Amygdala (tissue), 56 donors: ENCODE measurements around the gene CFAP97D2.
"Not testable (repeated sequence)": the region's sequence is repeated elsewhere in the genome, so short reads cannot be mapped to it uniquely, and the experiment has no call there.

Experiments
- DNase-seq, 56 donors: peaks; one replicate each; lab custom pipeline; 2025; lab: John Stamatoyannopoulos, UW

The CFAP97D2 gene

DNA sequence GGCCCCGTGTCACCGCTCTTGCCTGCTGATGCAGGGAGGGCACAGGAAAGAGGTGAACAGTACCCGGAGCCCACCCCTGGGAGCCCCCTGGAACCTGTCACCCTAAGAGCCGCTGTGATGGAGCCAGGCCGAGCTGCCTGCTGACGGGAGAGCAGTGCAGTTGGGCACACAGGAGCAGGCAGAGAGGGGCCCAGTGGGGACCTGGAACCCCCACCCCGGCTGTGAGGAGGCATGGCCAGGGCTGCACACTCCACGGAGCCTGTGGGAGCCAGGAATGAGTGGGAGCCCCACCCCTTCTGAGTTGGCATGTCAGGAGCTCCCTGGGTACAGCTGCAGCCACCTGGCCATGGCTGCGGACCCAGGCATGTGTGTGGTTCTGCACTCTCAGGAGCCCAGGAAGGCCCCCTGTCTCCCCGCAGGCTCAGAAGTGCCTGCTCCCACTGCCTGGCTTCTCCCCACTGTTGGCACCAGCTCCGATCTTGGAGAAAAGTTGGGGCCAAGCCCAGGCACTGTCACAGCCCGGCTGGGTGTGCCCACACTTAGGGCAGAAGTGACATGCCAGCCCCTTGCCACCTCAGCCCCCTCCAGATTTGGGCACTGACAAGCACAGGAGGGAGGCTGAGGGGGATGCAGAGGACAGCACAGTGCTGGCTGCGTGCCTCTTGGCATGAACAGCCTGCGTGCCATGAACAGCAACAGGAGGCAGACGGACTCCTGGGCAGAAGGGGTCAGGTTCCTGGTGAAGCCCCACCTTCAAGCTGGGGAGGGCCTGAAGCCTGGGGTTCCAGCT, 6.3 kb downstream of the CFAP97D2 start:
- DNase-seq, result no peak

DNA sequence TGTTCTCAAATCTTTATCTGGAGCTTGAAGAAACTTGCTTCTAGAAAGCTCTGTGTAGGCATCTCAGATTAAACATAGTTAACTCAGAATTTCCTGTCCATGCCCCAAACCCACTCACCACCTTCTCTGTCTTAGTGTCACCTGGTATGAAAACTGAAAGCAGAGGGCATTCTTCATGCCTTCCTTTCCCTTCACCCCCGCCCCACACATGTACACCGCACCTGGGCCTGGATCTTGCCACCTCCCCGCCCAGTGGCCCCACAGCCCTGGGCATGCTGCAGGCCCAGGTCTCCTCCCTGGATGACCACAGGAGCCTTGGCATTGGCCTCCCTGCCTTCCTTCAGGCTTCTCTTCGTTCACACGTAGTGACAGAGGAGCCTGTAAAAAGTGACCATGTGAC, 15.8 kb downstream of the CFAP97D2 start:
- DNase-seq, result no peak

DNA sequence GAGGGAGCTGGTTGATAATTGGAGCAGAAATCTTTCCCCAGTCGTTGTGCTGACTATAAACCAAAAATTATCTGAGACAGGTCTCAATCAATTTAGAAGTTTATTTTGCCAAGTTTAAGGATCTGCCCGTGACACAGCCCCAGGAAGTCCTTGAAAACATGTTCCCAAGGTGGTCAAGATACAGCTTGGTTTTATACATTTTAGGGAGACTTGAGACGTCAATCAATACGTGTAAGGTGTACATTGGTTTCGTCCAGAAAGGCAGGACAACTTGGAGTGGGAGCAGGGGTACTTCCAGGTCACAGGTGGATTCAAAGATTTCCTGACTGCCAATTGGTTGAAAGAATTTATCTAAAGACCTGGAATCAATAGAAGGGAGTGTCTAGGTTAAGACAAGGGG, 17.6 kb downstream of the CFAP97D2 start:
- DNase-seq, result no peak

DNA sequence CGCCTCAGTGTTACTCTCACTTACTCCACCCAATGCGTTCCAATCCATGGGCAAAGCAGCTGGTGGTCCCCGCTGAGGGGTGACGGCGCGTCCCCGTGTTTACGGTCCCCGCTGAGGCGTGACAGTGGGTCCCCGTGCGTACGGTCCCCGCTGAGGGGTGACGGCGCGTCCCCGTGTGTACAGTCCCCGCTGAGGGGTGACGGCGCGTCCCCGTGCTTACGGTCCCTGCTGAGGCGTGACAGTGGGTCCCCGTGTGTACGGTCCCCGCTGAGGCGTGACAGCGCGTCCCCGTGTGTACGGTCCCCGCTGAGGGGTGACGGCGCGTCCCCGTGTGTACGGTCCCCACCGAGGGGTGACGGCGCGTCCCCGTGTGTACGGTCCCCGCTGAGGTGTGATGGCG, 19.5 kb downstream of the CFAP97D2 start:
- DNase-seq, result no peak

DNA sequence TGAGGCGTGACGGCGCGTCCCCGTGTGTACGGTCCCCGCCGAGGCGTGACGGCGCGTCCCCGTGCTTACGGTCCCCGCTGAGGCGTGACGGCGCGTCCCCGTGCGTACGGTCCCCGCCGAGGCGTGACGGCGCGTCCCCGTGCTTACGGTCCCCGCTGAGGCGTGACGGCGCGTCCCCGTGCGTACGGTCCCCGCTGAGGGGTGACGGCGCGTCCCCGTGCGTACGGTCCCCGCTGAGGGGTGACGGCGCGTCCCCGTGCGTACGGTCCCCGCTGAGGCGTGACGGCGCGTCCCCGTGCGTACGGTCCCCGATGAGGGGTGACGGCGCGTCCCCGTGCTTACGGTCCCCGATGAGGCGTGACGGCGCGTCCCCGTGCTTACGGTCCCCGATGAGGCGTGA, 20.5 kb downstream of the CFAP97D2 start:
- not testable (repeated sequence) for DNase-seq

DNA sequence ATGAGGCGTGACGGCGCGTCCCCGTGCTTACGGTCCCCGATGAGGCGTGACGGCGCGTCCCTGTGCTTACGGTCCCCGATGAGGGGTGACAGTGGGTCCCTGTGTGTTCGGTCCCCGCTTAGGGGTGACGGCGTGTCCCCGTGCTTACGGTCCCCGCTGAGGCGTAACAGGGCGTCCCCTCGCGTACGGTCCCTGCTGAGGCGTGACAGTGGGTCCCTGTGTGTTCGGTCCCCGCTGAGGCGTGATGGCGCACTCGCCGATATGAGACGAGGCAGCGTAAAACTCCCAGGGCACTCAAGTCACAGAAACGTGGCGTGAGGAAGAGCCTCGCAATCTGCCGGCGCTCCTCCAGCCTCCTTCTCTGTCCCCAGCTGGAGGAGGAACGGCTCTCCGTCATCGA, 20.9 kb downstream of the CFAP97D2 start:
- DNase-seq, result no peak

GRCh38 chr13:114200399-114200911, 21.4 kb downstream of the CFAP97D2 start:
- no peak for DNase-seq

DNA sequence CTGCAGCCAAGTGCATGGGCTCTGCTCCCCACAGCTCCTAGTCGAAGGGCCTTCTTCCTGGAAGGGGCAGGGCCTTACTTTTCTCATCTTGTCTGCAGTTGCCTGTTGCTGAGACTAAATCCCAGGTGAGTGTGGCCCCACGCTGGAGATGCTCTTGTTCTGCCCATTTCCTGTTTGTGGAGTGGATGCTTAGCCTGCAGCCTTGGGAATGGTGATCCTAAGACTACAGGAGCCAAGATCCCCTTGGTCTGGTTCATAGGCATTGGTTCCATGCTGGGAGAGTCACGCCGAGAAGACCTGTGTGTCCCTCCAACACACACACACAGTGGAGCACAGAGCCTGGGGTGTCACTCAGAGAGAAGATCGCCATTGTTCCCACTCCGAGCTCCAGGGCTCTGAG, 23.5 kb downstream of the CFAP97D2 start:
- DNase-seq, result no peak

- DNase-seq, result no peak
These were observed 24.5 kb downstream of the CFAP97D2 start for GRCh38 chr13:114203536-114203935.

DNA sequence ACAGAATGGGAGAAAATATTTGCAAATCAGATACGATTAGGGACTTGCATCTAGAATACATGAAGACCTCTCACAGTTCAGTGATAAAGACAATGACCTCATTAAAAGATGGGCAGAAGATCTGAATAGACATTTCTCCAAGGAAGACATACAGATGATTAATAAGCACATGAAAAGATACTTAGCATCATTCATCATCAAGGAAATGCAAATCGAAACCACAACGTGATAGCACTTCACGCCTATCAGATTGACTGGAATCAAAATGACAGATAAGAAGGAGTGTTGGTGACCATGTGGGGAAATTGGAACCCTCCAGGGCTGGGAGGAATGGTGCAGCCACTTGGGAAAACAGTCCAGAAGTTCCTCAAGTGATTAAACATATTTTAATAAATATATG, 25.8 kb downstream of the CFAP97D2 start:
- no peak for DNase-seq

DNA sequence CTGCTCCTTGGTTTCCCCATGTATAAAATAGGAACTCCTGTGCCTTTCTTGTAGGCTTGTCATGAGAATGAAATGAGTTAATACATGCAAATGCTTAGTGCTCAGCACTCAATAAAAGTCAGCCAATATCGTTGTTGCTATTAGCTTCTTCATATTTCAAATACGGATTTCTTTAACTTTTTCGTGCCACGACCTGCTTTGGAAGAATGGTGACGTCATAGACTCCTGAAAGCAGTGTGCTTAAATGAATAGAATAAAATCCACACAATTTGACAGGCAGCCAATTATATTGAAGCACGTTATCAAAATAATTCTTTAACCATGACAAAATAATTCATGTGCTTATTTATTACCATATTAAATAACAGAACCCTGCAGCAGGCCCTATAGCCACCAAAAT, 29.1 kb downstream of the CFAP97D2 start:
- no peak for DNase-seq

- no peak for DNase-seq
These were observed 32.5 kb downstream of the CFAP97D2 start for GRCh38 chr13:114211446-114212157.

GRCh38 chr13:114212158-114212495, 33.1 kb downstream of the CFAP97D2 start:
- DNase-seq, result no peak

DNA sequence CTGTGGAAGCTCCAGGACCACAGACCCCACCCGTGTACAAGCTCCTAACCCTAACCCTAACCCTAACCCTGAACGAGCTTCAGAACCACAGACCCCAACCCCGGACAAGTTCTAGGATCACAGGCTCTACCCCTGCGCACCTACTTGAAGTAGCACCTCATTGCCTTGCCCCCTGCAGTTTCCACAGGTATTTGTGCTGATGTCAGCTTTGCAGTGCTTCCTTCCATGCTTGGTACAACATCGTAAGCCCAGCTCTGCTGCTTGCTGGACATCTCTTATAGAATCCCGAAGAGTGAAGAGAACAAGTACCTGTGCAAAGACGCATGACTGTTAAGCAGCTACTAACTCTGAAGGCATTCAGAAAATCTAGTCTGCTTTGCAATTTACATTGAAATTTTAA, 34.9 kb downstream of the CFAP97D2 start:
- DNase-seq, result no peak

DNA sequence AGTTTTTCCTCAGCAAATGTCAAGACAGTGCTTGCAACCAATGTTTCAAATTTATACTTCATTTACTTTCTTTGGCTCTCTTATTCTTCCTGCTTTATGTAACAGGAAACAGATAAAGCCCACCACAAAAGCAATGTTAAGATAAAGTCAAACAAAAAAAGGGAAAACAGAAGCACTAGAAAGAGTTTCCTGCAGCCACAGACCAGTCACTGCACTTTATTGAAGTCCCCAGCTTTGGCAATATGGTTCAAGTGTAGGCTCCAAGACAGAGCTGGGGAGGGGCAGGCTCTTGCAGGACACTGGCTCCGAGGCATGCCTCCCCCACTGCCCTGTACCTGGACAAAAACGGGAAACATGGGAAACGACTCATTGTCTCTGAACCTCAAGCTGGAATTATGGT, 40.3 kb downstream of the CFAP97D2 start:
- no peak for DNase-seq

- DNase-seq, result peak in 1 of 56 donors; percentile 3
These were observed 43.5 kb downstream of the CFAP97D2 start for GRCh38 chr13:114222461-114222968.

DNA sequence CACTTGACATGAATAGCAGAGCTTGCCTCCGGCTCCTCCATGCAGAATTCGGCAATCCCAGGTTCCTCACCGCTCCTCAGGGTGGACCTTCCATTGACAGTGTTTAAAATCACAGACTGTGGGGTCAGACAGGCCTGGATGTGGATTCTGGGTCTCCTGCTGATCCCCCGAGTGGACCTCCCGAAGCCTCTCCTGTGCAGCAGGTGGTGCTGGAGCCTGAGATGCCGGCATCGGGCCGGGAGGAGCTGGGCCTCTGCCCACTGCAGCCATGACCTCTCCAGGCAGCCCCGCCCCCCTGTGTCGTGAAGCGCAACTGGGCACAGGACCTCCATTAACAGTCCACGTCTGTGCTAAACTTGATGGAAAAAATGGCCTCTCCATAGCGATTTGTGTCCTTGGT, 45.1 kb downstream of the CFAP97D2 start:
- no peak for DNase-seq

DNA sequence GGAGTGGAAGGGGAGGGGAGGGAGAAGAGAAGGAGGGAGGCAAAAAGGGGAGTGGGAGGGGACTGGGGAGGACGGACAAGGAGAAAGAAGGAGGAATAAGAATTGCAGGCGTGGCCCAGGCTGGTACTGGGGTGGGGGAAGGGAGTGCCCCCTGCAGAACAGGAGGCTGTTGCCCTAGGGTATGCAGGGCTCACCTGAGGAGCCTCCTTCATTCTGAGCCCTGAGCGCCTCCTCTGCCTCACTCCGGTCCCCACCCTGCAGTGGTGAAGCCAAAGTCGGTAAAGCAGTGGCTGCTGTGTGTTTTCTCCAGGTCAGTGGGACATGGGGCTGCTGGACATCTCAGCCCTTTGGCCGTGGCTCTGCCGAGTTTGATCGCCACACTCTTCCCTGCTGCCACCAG, 46.6 kb downstream of the CFAP97D2 start:
- DNase-seq, result no peak

DNA sequence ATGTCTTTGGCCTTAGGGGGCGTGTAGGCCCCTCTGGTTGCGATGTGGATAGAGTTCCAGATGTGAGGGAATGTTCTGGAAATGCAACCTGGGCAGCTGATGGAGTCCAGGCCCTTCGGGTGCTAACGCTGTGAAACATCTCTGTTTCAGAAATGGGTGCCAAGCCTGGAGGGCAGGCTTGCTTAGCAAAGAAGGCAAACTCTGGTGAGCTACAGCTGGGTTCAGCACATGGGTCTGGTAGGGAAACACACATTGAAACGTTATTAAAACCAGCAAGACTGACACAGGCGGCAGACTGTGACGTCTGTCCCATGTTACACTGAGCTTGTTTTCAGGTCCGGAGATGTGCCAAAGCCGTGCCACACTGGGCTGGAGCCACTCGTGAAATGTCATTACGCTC, 47.0 kb downstream of the CFAP97D2 start:
- peak in 14 of 56 donors; percentile 7 to 39 (median 19) for DNase-seq

DNA sequence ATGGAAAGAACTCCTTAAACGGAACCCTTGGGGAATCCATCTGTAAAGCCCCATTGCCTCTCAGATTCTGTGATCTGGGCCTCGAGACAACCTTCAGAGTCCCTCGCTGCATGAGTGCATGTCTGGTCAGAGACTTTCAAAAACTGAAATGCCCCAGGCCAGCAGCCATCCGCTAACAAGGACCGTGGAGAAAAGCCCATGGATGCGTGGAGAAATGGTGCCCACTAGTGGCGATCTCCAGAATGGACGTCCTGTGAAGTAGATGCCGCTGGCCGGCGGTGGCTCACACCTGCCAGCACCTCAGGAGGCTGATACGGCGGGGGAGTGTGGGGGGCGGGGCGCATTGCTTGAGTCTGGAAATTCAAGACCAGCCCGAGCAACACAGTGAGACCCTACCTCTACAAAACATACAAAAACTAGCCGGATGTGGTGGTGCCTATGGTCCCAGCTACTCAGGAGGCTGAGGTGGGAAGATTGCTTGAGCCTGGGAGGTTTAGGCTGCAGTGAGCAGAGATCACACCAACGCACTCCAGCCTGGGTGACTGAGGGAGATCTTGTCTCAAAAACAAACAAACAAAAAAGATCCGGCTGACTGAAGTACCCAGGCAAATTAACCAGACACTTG, 47.8 kb downstream of the CFAP97D2 start:
- peak in 54 of 56 donors; percentile 24 to 91 (median 68) for DNase-seq

DNA sequence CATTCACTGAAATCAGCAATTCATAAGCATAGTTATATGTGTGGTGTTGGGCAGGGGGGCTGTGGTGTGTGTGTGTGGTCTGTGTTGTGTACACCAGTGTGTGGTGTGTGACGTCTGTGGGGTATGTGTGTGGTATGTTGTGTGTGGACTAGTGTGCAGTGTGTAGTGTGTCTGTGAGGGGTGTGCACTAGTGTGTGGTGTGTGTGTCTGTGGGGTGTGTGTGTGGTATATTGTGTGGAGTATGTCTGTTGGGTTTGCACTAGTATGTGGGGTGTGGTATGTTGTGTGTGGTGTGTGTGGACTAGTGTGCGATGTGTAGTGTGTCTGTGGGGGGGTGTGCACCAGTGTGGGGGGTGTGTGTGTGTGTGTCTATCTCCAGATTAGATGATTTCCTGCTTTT, 48.5 kb downstream of the CFAP97D2 start:
- DNase-seq, result no peak
